HEK293 (cell line): ENCODE measurements around the gene PGK1.
A peak's percentile ranks its signal among the peaks of the same experiment; 100 is the strongest.

Experiments used
- KLF16 ChIP-seq: fragments of 450-650 bp; formaldehyde crosslinking; IDR thresholded peaks from 2 replicates; pipeline ENCODE4 v1.5.1; 2017; ENCODE audit warnings: missing biosample characterization, missing genetic modification characterization
- MYNN ChIP-seq: fragments of 450-650 bp; formaldehyde crosslinking; IDR thresholded peaks from 2 replicates; pipeline ENCODE4 v1.5.1; 2016; ENCODE audit warnings: missing biosample characterization, missing genetic modification characterization, borderline replicate concordance
- OVOL3 ChIP-seq: fragments of 450-650 bp; formaldehyde crosslinking; IDR thresholded peaks from 2 replicates; pipeline ENCODE4 v1.5.1; 2016; ENCODE audit warnings: missing biosample characterization, missing genetic modification characterization
- PRDM2 ChIP-seq: fragments of 450-650 bp; formaldehyde crosslinking; IDR thresholded peaks from 2 replicates; pipeline ENCODE4 v1.5.1; 2016; ENCODE audit warnings: missing biosample characterization, missing genetic modification characterization, borderline replicate concordance
- SP7 ChIP-seq: fragments of 450-650 bp; formaldehyde crosslinking; IDR thresholded peaks from 2 replicates; pipeline ENCODE4 v1.5.1; 2016; ENCODE audit warnings: missing biosample characterization, missing genetic modification characterization
- ZBTB8A ChIP-seq: fragments of 450-650 bp; formaldehyde crosslinking; IDR thresholded peaks from 2 replicates; pipeline ENCODE4 v1.5.1; 2016; ENCODE audit warnings: missing biosample characterization, missing genetic modification characterization
- ZFP41 ChIP-seq: fragments of 450-650 bp; formaldehyde crosslinking; IDR thresholded peaks from 2 replicates; pipeline ENCODE4 v1.5.1; 2016; ENCODE audit warnings: missing biosample characterization, missing genetic modification characterization, borderline replicate concordance
- ZFP69B ChIP-seq: fragments of 450-650 bp; formaldehyde crosslinking; IDR thresholded peaks from 2 replicates; pipeline ENCODE4 v1.5.1; 2016; ENCODE audit warnings: missing biosample characterization, missing genetic modification characterization
- ZNF19 ChIP-seq: fragments of 450-650 bp; formaldehyde crosslinking; IDR thresholded peaks from 2 replicates; pipeline ENCODE4; 2016; ENCODE audit warnings: missing biosample characterization, missing genetic modification characterization, low read depth
- ZNF2 ChIP-seq: fragments of 450-650 bp; formaldehyde crosslinking; IDR thresholded peaks from 2 replicates; pipeline ENCODE4 v1.5.1; 2016; ENCODE audit warnings: missing biosample characterization, missing genetic modification characterization
- ZNF311 ChIP-seq: fragments of 450-650 bp; formaldehyde crosslinking; IDR thresholded peaks from 2 replicates; pipeline ENCODE4 v1.5.1; 2017; ENCODE audit warnings: missing biosample characterization, missing genetic modification characterization, borderline replicate concordance
- ZNF37A ChIP-seq: fragments of 450-650 bp; IDR thresholded peaks from 2 replicates; pipeline ENCODE4 v1.5.1; 2018; ENCODE audit warnings: missing biosample characterization, missing genetic modification characterization
- ZNF501 ChIP-seq: fragments of 450-650 bp; formaldehyde crosslinking; IDR thresholded peaks from 2 replicates; pipeline ENCODE4 v1.5.1; 2016; ENCODE audit warnings: missing biosample characterization, missing genetic modification characterization
- ZNF514 ChIP-seq: fragments of 450-650 bp; formaldehyde crosslinking; IDR thresholded peaks from 2 replicates; pipeline ENCODE4 v1.5.1; 2016; ENCODE audit warnings: missing biosample characterization, missing genetic modification characterization
- ZNF580 ChIP-seq: fragments of 450-650 bp; formaldehyde crosslinking; IDR thresholded peaks from 2 replicates; pipeline ENCODE4 v1.5.1; 2016; ENCODE audit warnings: missing biosample characterization, missing genetic modification characterization
- ZNF629 ChIP-seq: fragments of 450-650 bp; formaldehyde crosslinking; IDR thresholded peaks from 2 replicates; pipeline ENCODE4 v1.5.1; 2017; ENCODE audit warnings: missing biosample characterization, missing genetic modification characterization
- ZNF658 ChIP-seq: fragments of 450-650 bp; formaldehyde crosslinking; IDR thresholded peaks from 2 replicates; pipeline ENCODE4; 2016; ENCODE audit warnings: missing biosample characterization, missing genetic modification characterization
- ZNF660 ChIP-seq: fragments of 450-650 bp; IDR thresholded peaks from 2 replicates; pipeline ENCODE4 v1.5.1; 2018; ENCODE audit warnings: missing biosample characterization, mild to moderate bottlenecking, missing genetic modification characterization
- TF ChIP-seq, protein P1 (sequence below): fragments of 450-650 bp; formaldehyde crosslinking; IDR thresholded peaks from 2 replicates; pipeline ENCODE4 v1.5.1; 2017; ENCODE audit warnings: missing biosample characterization, missing genetic modification characterization
- TF ChIP-seq, protein P2 (sequence below): fragments of 450-650 bp; IDR thresholded peaks from 2 replicates; pipeline ENCODE4 v1.5.1; 2018; ENCODE audit warnings: missing biosample characterization, missing genetic modification characterization

PGK1 gene

GRCh38 chrX:78103623-78104446 is at the start of gene PGK1 (continued):
- 0 out of 2 replicates have a peak, but pooled peaks have one; percentile 35 for TF ChIP-seq ZNF2 (tag by site-specific recombination)
- TF ChIP-seq ZNF311 (tag by site-specific recombination) = no peak
- TF ChIP-seq ZBTB8A (tag by site-specific recombination) = peak; percentile 53
- peak; percentile 50 for TF ChIP-seq SP7 (tag by site-specific recombination)
- TF ChIP-seq ZNF37A (tag by site-specific recombination) = peak; percentile 100; the same call in 1 of the 2 replicates
- no peak for TF ChIP-seq ZNF658 (tag by site-specific recombination)
- TF ChIP-seq ZNF629 (tag by site-specific recombination) = peak; percentile 72
- TF ChIP-seq ZNF501 (tag by site-specific recombination) = peak; percentile 43; the same call in 1 of the 2 replicates
- peak; percentile 42; the same call in 1 of the 2 replicates for TF ChIP-seq KLF16 (tag by site-specific recombination)
- TF ChIP-seq ZNF580 (tag by site-specific recombination) = peak; percentile 63; the same call in 1 of the 2 replicates
- no peak for TF ChIP-seq ZNF514 (tag by site-specific recombination)
- TF ChIP-seq ZFP69B (tag by site-specific recombination) = peak; percentile 99
- TF ChIP-seq, protein P1, sequence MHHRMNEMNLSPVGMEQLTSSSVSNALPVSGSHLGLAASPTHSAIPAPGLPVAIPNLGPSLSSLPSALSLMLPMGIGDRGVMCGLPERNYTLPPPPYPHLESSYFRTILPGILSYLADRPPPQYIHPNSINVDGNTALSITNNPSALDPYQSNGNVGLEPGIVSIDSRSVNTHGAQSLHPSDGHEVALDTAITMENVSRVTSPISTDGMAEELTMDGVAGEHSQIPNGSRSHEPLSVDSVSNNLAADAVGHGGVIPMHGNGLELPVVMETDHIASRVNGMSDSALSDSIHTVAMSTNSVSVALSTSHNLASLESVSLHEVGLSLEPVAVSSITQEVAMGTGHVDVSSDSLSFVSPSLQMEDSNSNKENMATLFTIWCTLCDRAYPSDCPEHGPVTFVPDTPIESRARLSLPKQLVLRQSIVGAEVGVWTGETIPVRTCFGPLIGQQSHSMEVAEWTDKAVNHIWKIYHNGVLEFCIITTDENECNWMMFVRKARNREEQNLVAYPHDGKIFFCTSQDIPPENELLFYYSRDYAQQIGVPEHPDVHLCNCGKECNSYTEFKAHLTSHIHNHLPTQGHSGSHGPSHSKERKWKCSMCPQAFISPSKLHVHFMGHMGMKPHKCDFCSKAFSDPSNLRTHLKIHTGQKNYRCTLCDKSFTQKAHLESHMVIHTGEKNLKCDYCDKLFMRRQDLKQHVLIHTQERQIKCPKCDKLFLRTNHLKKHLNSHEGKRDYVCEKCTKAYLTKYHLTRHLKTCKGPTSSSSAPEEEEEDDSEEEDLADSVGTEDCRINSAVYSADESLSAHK = 0 out of 2 replicates have a peak, but pooled peaks have one; percentile 44
- TF ChIP-seq ZFP41 (tag by site-specific recombination) = no peak
- 0 out of 2 replicates have a peak, but pooled peaks have one; percentile 17 for TF ChIP-seq OVOL3 (tag by site-specific recombination)
- no peak for TF ChIP-seq PRDM2
- no peak for TF ChIP-seq MYNN (tag by site-specific recombination)
- TF ChIP-seq ZNF660 = peak; percentile 100; the same call in 1 of the 2 replicates
- TF ChIP-seq, protein P2, sequence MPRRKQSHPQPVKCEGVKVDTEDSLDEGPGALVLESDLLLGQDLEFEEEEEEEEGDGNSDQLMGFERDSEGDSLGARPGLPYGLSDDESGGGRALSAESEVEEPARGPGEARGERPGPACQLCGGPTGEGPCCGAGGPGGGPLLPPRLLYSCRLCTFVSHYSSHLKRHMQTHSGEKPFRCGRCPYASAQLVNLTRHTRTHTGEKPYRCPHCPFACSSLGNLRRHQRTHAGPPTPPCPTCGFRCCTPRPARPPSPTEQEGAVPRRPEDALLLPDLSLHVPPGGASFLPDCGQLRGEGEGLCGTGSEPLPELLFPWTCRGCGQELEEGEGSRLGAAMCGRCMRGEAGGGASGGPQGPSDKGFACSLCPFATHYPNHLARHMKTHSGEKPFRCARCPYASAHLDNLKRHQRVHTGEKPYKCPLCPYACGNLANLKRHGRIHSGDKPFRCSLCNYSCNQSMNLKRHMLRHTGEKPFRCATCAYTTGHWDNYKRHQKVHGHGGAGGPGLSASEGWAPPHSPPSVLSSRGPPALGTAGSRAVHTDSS = no peak; the same call in 1 of the 2 replicates
- TF ChIP-seq ZNF19 = no peak
